Right lobe of liver (tissue), 4 donors: ENCODE data around the gene MYCBP2.

ENCODE experiments used
- POLR2A ChIP-seq: fragments of 450-650 bp; IDR thresholded peaks from one replicate; pipeline ENCODE4 v1.6.1; 2017; ENCODE audit warnings: antibody characterized with exemption, mild to moderate bottlenecking
- TF ChIP-seq, protein P1 (sequence below), 4 donors: fragments of 200-600 bp in 3 of 4; fragments of 450-650 bp in 1 of 4; IDR thresholded peaks; one replicate each; pipeline versions ENCODE4 v1.5.1 to v1.8.0; 2016 to 2022; ENCODE audit warnings: antibody characterized with exemption in 4 of 4, mild to moderate bottlenecking in 2 of 4
- donor health status: DM: no; HTN: no; CAD: no.
- donor health status: DM: no; HTN: no; CAD: no.
- donor health status: DM: no; HTN: yes; CAD: no.

- TF ChIP-seq, protein P1, sequence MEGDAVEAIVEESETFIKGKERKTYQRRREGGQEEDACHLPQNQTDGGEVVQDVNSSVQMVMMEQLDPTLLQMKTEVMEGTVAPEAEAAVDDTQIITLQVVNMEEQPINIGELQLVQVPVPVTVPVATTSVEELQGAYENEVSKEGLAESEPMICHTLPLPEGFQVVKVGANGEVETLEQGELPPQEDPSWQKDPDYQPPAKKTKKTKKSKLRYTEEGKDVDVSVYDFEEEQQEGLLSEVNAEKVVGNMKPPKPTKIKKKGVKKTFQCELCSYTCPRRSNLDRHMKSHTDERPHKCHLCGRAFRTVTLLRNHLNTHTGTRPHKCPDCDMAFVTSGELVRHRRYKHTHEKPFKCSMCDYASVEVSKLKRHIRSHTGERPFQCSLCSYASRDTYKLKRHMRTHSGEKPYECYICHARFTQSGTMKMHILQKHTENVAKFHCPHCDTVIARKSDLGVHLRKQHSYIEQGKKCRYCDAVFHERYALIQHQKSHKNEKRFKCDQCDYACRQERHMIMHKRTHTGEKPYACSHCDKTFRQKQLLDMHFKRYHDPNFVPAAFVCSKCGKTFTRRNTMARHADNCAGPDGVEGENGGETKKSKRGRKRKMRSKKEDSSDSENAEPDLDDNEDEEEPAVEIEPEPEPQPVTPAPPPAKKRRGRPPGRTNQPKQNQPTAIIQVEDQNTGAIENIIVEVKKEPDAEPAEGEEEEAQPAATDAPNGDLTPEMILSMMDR (IDR thresholded peaks at IDR 0.05), result no peak
- no peak for TF ChIP-seq POLR2A
Observed at GRCh38 chr13:77299587-77299986, 27.3 kb downstream of the MYCBP2 start.
